AG10803 (cell line): ENCODE data around the gene CDK6.

Source experiments
- DNase-seq: peaks from one replicate; pipeline ENCODE4 v3.0.0; 2010; ENCODE audit warnings: low read depth
- H3K4me3 ChIP-seq: 2 replicates; pipeline ENCODE4 v1.5.1; 2011; ENCODE audit warnings: mild to moderate bottlenecking, low read length, control low read depth
- TF ChIP-seq, protein P1 (sequence below): conservative IDR thresholded peaks from 2 replicates; pipeline ENCODE4 v1.5.1; 2011; ENCODE audit warnings: mild to moderate bottlenecking, low read length, control low read depth, inconsistent platforms

The CDK6 gene

GRCh38 chr7:92622030-92622429 lies 214.3 kb downstream of the CDK6 start:
- H3K4me3 ChIP-seq: no peak overlapping the region
- TF ChIP-seq, protein P1, sequence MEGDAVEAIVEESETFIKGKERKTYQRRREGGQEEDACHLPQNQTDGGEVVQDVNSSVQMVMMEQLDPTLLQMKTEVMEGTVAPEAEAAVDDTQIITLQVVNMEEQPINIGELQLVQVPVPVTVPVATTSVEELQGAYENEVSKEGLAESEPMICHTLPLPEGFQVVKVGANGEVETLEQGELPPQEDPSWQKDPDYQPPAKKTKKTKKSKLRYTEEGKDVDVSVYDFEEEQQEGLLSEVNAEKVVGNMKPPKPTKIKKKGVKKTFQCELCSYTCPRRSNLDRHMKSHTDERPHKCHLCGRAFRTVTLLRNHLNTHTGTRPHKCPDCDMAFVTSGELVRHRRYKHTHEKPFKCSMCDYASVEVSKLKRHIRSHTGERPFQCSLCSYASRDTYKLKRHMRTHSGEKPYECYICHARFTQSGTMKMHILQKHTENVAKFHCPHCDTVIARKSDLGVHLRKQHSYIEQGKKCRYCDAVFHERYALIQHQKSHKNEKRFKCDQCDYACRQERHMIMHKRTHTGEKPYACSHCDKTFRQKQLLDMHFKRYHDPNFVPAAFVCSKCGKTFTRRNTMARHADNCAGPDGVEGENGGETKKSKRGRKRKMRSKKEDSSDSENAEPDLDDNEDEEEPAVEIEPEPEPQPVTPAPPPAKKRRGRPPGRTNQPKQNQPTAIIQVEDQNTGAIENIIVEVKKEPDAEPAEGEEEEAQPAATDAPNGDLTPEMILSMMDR: no peak
- DNase-seq: no peak

DNA sequence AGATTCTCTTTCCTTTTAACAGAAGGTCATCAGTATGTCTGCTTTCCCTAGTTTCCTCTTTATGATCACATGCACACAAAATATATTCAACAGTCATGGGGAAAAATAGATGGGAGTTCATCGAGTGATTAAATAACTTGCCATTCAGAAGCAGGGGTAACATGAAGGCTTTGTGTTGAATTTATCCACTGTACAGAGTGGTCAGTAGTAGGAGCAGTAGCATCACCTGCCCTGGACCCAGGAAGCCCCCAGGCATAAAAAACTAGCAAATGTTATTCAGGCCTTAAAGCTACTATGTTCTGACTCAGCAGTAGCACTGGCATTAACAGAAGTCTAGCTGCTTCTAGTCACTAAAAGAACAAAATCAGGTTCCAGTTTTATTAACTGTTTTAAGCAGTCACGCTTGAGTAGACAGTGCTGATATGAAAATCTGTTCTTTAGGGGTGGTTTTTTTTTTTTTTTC lies 214.8 kb downstream of the CDK6 start:
- H3K4me3 ChIP-seq: no peak overlapping the region
- TF ChIP-seq, protein P1: no peak
- DNase-seq: no peak

GRCh38 chr7:92621026-92621540 lies 215.3 kb downstream of the CDK6 start:
- peak; percentile 95 for DNase-seq
- no peak overlapping the region for H3K4me3 ChIP-seq
- TF ChIP-seq, protein P1: peak; percentile 81

GRCh38 chr7:92615861-92616260 lies 220.5 kb downstream of the CDK6 start:
- H3K4me3 ChIP-seq: no peak overlapping the region
- DNase-seq: no peak
- TF ChIP-seq, protein P1: no peak

- TF ChIP-seq, protein P1: no peak
- H3K4me3 ChIP-seq: no peak overlapping the region
- peak; percentile 72 for DNase-seq
Measured at GRCh38 chr7:92614660-92615174, 221.7 kb downstream of the CDK6 start.

DNA sequence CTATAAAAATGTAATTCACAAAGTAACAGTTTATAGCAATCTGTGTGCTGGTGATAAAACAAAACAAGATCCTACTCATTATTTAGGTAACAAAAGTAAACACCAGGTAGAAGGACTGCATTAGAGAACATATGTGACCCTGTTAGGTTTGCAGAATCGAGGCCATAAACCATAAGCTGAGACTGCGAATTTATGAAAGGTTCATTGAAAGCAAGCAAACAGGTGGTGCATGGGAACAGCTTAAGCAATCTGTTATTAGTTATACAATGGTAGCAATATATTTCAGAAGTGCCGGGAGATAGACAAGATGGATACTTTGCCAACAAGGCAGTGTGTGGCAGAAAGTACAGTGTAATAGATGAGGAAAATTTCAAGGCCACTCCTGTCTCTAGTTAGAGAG lies 222.7 kb downstream of the CDK6 start:
- DNase-seq: no peak
- no peak overlapping the region for H3K4me3 ChIP-seq
- TF ChIP-seq, protein P1: no peak

DNA sequence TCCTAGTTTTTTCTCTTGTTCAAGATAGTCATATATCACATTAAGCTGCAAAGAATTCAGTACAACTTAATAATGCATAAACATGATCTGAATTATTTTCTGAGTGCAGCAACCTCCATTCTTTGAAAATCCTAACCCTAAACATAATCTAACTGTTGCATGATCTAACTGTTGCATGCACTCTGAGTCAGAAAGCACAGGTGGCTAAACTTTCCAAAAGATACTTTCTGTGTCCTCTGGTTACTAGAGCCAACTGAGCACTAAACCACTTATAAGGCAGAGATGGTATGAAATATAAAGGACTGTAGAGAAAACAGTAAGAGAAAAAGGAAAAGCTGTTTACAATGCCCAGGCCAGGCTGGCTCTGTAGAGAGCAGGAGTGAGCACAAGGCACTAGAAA lies 223.2 kb downstream of the CDK6 start:
- H3K4me3 ChIP-seq: no peak overlapping the region
- no peak for DNase-seq

More for the DNA sequence above, 223.2 kb downstream of the CDK6 start:
- TF ChIP-seq, protein P1: no peak
